Peyer's patch (tissue), 4 donors: ENCODE measurements around the gene TSPO.

Experiments used
- POLR2A ChIP-seq, 2 donors: fragments of 450-650 bp; IDR thresholded peaks; one replicate each; pipeline ENCODE4 v1.5.1; 2017; ENCODE audit warnings: antibody characterized with exemption in 2 of 2, mild to moderate bottlenecking in 2 of 2, moderate library complexity in 2 of 2
- TF ChIP-seq, protein P1 (sequence below), 6 experiments: fragments of 450-650 bp in 4 of 6; fragments of 200-600 bp in 2 of 6; sonication (generic) in 1 of 6; IDR thresholded peaks; one replicate each; pipeline ENCODE4 v1.5.1; 2017 to 2019; ENCODE audit warnings: antibody characterized with exemption in 6 of 6, mild to moderate bottlenecking in 3 of 6, moderate library complexity in 1 of 6

DNA sequence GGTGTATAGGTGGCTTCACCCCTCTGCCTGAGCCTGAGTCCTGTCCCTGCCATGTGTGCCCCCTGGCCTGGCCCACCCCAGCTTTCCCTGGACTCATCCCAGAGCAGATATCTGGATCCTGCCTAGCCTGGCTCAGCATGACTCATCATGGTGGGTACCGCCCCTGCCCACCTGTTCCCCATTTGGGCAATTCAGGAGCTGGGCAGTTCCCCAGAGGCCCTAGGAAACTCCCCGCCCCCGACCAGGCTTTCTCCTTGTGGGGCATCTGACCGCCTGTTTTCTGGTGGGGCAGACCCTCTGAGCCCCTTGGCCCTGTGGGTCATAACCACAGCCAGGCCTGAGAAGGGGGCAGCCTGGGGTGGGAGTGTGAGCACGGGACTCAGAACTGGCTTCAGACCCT, 4.4 kb downstream of the TSPO start:
- no peak for TF ChIP-seq POLR2A (IDR thresholded peaks at IDR 0.05)
- TF ChIP-seq, protein P1, sequence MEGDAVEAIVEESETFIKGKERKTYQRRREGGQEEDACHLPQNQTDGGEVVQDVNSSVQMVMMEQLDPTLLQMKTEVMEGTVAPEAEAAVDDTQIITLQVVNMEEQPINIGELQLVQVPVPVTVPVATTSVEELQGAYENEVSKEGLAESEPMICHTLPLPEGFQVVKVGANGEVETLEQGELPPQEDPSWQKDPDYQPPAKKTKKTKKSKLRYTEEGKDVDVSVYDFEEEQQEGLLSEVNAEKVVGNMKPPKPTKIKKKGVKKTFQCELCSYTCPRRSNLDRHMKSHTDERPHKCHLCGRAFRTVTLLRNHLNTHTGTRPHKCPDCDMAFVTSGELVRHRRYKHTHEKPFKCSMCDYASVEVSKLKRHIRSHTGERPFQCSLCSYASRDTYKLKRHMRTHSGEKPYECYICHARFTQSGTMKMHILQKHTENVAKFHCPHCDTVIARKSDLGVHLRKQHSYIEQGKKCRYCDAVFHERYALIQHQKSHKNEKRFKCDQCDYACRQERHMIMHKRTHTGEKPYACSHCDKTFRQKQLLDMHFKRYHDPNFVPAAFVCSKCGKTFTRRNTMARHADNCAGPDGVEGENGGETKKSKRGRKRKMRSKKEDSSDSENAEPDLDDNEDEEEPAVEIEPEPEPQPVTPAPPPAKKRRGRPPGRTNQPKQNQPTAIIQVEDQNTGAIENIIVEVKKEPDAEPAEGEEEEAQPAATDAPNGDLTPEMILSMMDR (IDR thresholded peaks at IDR 0.05), result no peak
